Activated CD8-positive, alpha-beta memory T cell treated with anti-CD3 and anti-CD28 coated beads, Interleukin-2, amount 50 U/mL, for 48 hours (primary cell): ENCODE measurements around the gene DLGAP1.
"Not testable (repeated sequence)": the region's sequence is repeated elsewhere in the genome, so short reads cannot be mapped to it uniquely, and the experiment has no call there.

ENCODE experiments used
- DNase-seq: peaks from one replicate; pipeline ENCODE4 v3.0.0-alpha.2; 2020

Gene DLGAP1

GRCh38 chr18:4455113-4455811 is at the start of gene DLGAP1:
TSS of gene DLGAP1 (minus strand) at chr18:4455307.
- DNase-seq = peak; percentile 41

- DNase-seq = not testable (repeated sequence)
These were observed 39.7 kb upstream of the DLGAP1 start for GRCh38 chr18:4494703-4495284.

GRCh38 chr18:4468511-4468910 is 13.4 kb upstream of the DLGAP1 start:
- no peak for DNase-seq

- no peak for DNase-seq
These were observed 482 bp downstream of the DLGAP1 start for GRCh38 chr18:4454537-4455112.

GRCh38 chr18:4453874-4454536 is 1.1 kb downstream of the DLGAP1 start:
- no peak for DNase-seq

- DNase-seq = no peak
These were observed 1.6 kb downstream of the DLGAP1 start for GRCh38 chr18:4453567-4453873.

DNA sequence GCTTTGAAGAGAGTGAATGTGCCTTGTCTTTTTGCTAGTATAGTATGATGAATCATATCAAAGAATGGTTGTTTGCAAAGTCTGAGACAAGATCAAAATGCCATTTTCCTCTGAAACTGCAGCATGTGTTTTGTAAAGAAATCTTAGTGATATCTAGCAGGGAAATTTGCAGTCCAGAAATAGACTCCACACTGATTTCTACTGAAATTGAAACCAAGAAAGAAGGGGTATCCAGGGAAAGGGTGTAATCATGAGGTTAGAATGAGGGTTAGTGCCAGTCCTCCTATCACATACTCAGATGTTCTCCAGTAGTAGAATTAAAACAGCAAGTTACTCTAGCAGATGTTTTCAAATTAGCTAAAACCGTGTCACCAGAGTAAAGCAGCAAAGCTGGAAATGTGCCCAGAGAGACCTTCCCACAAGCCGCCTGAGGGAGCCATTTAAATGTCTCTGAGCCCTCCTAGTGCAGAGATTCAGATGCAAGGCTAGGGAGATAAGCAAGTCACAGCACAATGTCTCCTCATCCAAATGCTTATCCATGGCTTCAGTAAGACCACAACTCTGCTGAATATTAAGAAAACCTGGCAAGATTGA is 4.9 kb downstream of the DLGAP1 start:
- DNase-seq = no peak

DNA sequence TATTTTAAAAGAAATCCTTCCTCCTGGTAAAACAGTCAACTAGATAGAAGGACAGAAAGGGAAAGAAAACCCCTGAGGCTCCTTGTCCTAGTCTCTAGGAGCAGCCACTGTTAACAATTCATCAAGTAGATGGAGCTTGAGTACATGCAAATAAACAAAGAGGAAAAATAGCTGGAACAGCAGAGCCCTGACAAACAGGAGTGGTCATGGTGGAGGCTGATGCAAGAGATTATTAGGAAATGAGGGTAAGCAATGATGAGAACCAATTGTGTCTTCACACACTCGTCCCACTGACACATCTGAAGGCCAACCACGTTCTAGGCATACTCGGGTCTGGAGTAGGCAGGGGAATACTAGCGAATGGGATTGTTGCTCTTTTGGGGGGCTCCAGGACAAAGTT is 9.2 kb downstream of the DLGAP1 start:
- no peak for DNase-seq

DNA sequence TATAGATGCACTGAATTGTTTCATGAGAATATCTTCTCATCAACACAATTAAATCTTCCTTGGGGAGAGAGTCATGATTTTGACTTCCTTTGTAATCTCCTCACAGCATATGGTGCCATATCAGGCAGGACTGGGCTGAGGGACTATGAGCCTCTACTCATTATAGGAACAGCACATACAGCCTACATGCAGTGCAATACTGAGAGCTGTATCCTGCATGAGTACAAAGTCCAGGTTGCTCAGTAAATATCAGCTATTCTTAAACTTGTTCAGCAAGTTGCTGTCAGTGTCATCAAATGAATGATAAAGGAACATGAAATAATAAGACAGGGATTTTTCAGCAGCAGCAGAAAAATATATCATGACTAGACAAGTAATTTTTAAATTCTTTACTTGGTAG is 10.8 kb downstream of the DLGAP1 start:
- DNase-seq = no peak

DNA sequence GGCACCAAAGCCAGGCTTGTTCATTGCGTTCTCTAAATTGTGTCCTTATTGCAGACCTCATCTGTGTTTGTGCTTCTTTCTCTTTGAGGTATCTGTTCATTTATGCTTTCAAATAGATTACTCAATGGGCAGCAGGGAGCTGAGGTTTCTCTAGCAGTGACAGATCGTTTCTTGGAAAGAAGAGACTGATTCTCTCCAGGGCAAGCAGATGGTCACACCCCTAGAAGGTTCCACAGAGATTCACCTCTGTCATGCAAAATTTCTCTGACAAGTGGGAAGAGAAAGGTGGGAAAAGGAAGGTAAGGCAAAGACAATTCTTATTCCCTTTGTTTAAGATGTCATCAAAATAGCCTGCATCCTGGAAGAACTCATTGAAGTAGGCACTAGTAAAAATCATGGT is 14.0 kb downstream of the DLGAP1 start:
- DNase-seq = no peak

GRCh38 chr18:4438938-4439337 is 16.2 kb downstream of the DLGAP1 start:
- DNase-seq = no peak

DNA sequence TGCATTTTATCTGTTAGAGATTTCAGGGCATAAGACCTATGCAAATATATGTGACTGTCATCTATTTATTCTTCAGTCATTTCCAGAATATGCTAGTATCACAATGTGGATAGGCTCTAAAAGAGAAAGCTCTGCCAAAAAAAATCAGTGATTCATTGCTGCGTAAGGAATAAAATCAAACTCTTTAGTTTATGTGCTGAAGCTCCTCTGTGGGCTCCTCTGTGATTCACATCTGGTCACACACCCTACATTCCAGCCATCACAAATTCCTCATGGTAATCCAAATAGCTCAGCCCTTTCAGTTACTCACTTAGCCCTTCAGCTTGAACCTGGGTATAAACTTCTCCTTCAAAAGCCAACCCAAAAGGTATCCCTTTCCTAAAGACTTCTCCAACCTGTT is 21.4 kb downstream of the DLGAP1 start:
- no peak for DNase-seq

- DNase-seq = no peak
These were observed 24.3 kb downstream of the DLGAP1 start for GRCh38 chr18:4430836-4431235.

- DNase-seq = no peak
These were observed 37.4 kb downstream of the DLGAP1 start for GRCh38 chr18:4417714-4418113.

- no peak for DNase-seq
These were observed 38.1 kb downstream of the DLGAP1 start for GRCh38 chr18:4416976-4417375.

- DNase-seq = no peak
These were observed 42.8 kb downstream of the DLGAP1 start for GRCh38 chr18:4412286-4412685.

GRCh38 chr18:4406856-4407255 is 48.3 kb downstream of the DLGAP1 start:
- DNase-seq = no peak

- DNase-seq = no peak
These were observed 49.1 kb downstream of the DLGAP1 start for GRCh38 chr18:4405965-4406364.

DNA sequence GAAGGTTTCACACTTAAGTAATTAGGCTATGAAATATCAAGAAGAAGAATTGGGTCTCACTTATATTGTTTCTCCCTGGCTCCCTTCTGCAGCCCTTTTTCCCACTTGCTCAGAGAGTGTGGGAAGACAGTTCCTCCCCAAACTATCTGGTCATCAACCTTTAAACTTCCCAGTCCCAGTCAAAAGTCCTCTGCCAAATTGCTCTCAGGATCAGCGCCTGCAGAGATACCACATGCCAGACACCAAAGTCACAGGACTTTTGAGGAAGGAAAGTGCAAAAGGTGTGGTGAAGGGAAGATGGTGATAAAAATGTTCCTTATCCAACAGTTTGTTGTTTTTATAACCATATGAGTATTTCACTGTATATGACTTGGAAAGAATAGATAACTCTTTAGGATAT is 51.3 kb downstream of the DLGAP1 start:
- no peak for DNase-seq

GRCh38 chr18:4400911-4401310 is 54.2 kb downstream of the DLGAP1 start:
- no peak for DNase-seq

DNA sequence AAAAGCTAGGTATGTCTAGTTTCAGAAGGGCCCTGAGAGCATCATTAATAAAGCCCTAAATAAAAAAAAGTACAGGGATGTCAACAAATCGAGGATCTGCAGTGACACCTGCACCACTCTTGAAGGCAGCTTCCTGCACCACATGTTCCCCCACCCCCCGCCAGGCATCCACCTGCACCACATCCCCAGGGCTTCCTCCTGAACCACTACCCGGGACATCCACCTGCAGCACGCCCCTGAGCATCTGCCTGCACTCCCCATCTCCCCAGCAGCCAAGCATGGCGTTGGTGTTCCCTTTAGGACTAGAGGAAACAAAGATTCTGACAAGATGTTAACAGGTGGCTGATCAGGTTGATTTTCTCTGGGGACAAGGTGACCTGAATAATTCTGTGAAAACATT is 55.2 kb downstream of the DLGAP1 start:
- DNase-seq = no peak

DNA sequence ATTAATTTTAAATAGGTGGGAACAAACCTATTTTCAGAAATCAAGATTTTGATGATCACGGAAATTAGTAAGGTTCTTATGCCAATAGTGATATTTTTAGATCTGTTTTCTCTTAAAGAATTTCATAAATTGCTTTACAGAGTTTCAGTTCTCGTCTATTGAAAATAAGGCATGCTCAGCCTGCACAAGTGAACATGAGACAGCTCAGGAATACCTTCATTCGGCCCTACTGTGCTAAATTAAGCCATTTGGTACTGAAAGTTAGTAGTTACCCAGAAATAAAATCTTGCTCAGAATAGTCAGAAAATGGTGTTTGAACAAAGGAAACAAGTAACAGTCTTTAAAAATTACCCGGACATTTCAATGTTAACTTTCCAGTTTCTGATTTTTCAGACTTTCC is 60.4 kb downstream of the DLGAP1 start:
- no peak for DNase-seq

DNA sequence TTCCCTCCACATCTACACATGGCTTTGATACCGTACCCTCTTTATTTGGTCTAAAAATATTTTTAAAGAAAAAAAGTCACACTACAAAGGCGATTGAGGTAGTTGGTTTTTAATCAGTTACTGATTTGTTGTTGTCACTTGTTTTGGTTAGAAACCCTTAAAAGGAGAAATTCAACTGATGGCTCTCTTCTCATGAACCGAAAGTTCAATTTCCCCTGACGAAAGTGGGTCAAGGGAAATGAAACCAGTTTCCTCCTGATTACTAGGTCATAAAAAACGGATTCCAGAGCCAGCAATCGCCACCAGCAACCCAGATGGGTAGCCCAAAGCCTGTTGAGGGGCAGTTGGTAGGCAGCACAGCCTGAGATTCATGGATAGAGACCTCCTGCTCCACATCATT is 63.2 kb downstream of the DLGAP1 start:
- no peak for DNase-seq

DNA sequence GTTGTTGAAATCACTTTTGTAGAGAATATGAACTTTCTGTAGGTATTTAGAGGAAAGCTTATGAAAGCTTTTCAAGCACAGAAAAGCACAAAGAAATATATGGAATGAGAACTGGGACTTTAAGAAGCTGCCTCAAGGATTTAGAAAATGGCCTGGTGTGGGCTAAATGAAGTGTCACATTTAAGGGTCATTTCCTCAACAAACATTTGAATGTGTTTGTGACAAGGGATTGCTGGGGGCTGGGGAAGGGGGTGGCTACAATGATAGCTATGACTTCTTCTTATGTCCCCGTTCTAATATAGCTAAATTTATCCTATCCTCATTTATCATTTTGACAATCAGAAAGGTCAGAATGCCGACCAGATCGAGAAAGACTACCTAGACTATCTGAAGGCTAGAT is 69.2 kb downstream of the DLGAP1 start:
- no peak for DNase-seq
